CD4-positive, alpha-beta T cell (primary cell): ENCODE data around the gene SSBP4. TPM values are rescaled to one million over a fixed set of nuclear protein-coding genes. Genes with fewer than 3 reads are reported as not detected.

Source experiments
- ATAC-seq: fragments of 200-7000 bp; cut with Tn5 transposase; one replicate; pipeline ENCODE4 v1.10.0; 2022; ENCODE audit warnings: mild to moderate bottlenecking; ENCODE audit not compliant: poor library complexity
- CTCF ChIA-PET: fragments of 350-600 bp; sonication (Branson Sonifier 250); formaldehyde crosslinking; loops from one replicate; lab custom pipeline; 2021; ENCODE audit warnings: antibody characterized with exemption, inconsistent platforms; lab: Charles Lee
- POLR2A ChIA-PET: fragments of 350-600 bp; sonication (Branson Sonifier 250); formaldehyde crosslinking; loops from one replicate; lab custom pipeline; 2021; ENCODE audit warnings: antibody characterized with exemption, inconsistent platforms; lab: Charles Lee
- DNase-seq, 14 experiments: peaks; one replicate each; pipeline ENCODE4 v3.0.0-alpha.2; 2013 to 2020; ENCODE audit warnings: mixed read lengths in 2 of 14
- H3K27ac ChIP-seq, 2 donors: one replicate each; pipeline versions ENCODE4 v1.5.1 to v1.7.0; 2013; ENCODE audit warnings: low read length in 2 of 2, low read depth in 1 of 2, mild to moderate bottlenecking in 1 of 2
- H3K27me3 ChIP-seq, 2 experiments: 1 replicate in 1 of 2; 2 replicates in 1 of 2; pipeline versions ENCODE4 v1.6.1 to v1.7.0; 2013; ENCODE audit warnings: low read length in 2 of 2, control low read depth in 1 of 2, mild to moderate bottlenecking in 1 of 2, moderate library complexity in 1 of 2; ENCODE audit not compliant: insufficient read depth in 2 of 2, control insufficient read depth in 1 of 2
- H3K36me3 ChIP-seq: one replicate; pipeline ENCODE4 v1.6.1; 2013; ENCODE audit warnings: low read length, control low read depth; ENCODE audit not compliant: insufficient read depth
- H3K4me1 ChIP-seq: one replicate; pipeline ENCODE4 v1.6.1; 2013; ENCODE audit warnings: low read length, control low read depth; ENCODE audit not compliant: insufficient read depth
- H3K4me3 ChIP-seq: one replicate; pipeline ENCODE4 v1.5.1; 2013; ENCODE audit warnings: mild to moderate bottlenecking, low read length, moderate library complexity
- H3K9me3 ChIP-seq, 2 experiments: 1 replicate in 1 of 2; 2 replicates in 1 of 2; pipeline versions ENCODE4 v1.6.1 to v1.7.0; 2013; ENCODE audit warnings: low read length in 2 of 2, mild to moderate bottlenecking in 2 of 2, control low read depth in 1 of 2, moderate library complexity in 1 of 2; ENCODE audit not compliant: control insufficient read depth in 1 of 2, insufficient read depth in 1 of 2
- H3K27ac Mint-ChIP-seq: one replicate; pipeline ENCODE4 v1.8.0; 2020; ENCODE audit warnings: mixed read lengths
- H3K27me3 Mint-ChIP-seq: one replicate; pipeline ENCODE4 v1.8.0; 2021; ENCODE audit warnings: mixed read lengths
- H3K36me3 Mint-ChIP-seq: one replicate; pipeline ENCODE4 v1.8.0; 2021; ENCODE audit warnings: low read depth, mixed read lengths
- H3K4me1 Mint-ChIP-seq: one replicate; pipeline ENCODE4 v1.8.0; 2021; ENCODE audit warnings: low read depth, mixed read lengths
- H3K4me3 Mint-ChIP-seq: one replicate; pipeline ENCODE4 v1.8.0; 2020; ENCODE audit warnings: mild to moderate bottlenecking, mixed read lengths
- H3K9me3 Mint-ChIP-seq: one replicate; pipeline ENCODE4 v1.8.0; 2020; ENCODE audit warnings: mixed read lengths
- CTCF ChIP-seq: fragments of 200-600 bp; IDR thresholded peaks from one replicate; pipeline ENCODE4 v1.8.0; 2022; ENCODE audit warnings: antibody characterized with exemption, mild to moderate bottlenecking
- intact Hi-C, 2 experiments: fragments of 100-400 bp; cut with DNase I in 1 of 2; cut with micrococcal nuclease in 1 of 2; formaldehyde crosslinking; loops; one replicate each; pipeline versions ENCODE4 v1.15.1 to v1.9.0; 2023 to 2025; cut with DNase I, micrococcal nuclease
- total RNA-seq, 174 experiments: library from RNA in 2 of 174; stranded (reverse) in 2 of 174; gene quantifications; one replicate each; pipeline ENCODE4 v1.2.3 and lab custom pipeline; 2021 to 2026

The SSBP4 gene
- total RNA-seq, 2 experiments from 2014 or later: 44.0 to 50.9 TPM

GRCh38 chr19:18427080-18427742 lies 8.0 kb downstream of the SSBP4 start:
- Histone ChIP-seq H3K27me3 (no peaks in the 10 kb centered on the region), H3K27ac (no peak overlapping the region), H3K4me3 (no peak overlapping the region), H3K9me3 (no peaks in the 10 kb centered on the region), H3K4me1 (peaks cover 93% of the 10 kb centered on the region), H3K36me3 (peaks cover 31% of the 10 kb centered on the region)
- ATAC-seq (no peak), DNase-seq (no peak)
- Mint-ChIP-seq H3K4me3 (peak overlapping the region; percentile 20), H3K27me3 (no peaks in the 10 kb centered on the region), H3K9me3 (no peaks in the 10 kb centered on the region), H3K36me3 (no peaks in the 10 kb centered on the region), H3K27ac (no peak overlapping the region), H3K4me1 (peaks cover 45% of the 10 kb centered on the region)
- intact Hi-C loops: no loop called here
- CTCF ChIA-PET: interaction anchor here (1.9 kb wide), 1 partner anchor 8 kb away, joined by 11 read pairs; the partner anchor contains the start of gene SSBP4
- TF ChIP-seq CTCF: no peak
- POLR2A ChIA-PET: no interaction called here

GRCh38 chr19:18427743-18428113 lies 8.5 kb downstream of the SSBP4 start:
- intact Hi-C loops: no loop called here
- Histone ChIP-seq H3K27ac (no peak overlapping the region), H3K27me3 (no peaks in the 10 kb centered on the region), H3K9me3 (no peaks in the 10 kb centered on the region), H3K4me3 (no peak overlapping the region), H3K36me3 (peaks cover 32% of the 10 kb centered on the region), H3K4me1 (peaks cover 92% of the 10 kb centered on the region)
- no peaks in the 10 kb centered on the region for H3K9me3 Mint-ChIP-seq
- ATAC-seq (no peak), DNase-seq (no peak)
- no peaks in the 10 kb centered on the region for H3K27me3 Mint-ChIP-seq
- no peak for TF ChIP-seq CTCF
- H3K27ac Mint-ChIP-seq: peak overlapping the region; percentile 81
- no peaks in the 10 kb centered on the region for H3K36me3 Mint-ChIP-seq
- POLR2A ChIA-PET: interaction anchor here (2.3 kb wide), 1 partner anchor 8 kb away, joined by 21 read pairs; the partner anchor contains the start of gene SSBP4
- H3K4me1 Mint-ChIP-seq: peaks cover 43% of the 10 kb centered on the region
- H3K4me3 Mint-ChIP-seq: peak overlapping the region; percentile 20
- CTCF ChIA-PET: interaction anchor here (1.5 to 1.9 kb wide), 2 partner anchors 9 to 148 kb away, joined by 3 to 11 read pairs; partner anchors contain the start of gene SSBP4

GRCh38 chr19:18428173-18428786 lies 9.1 kb downstream of the SSBP4 start:
- POLR2A ChIA-PET: interaction anchor here (1.1 to 2.3 kb wide), 6 partner anchors 9 to 276 kb away, joined by 3 to 21 read pairs (median 4); partner anchors contain the start of genes PIK3R2 and SSBP4
- H3K9me3 Mint-ChIP-seq: no peaks in the 10 kb centered on the region
- intact Hi-C loops: no loop called here

More at GRCh38 chr19:18428173-18428786, 9.1 kb downstream of the SSBP4 start:
- peak overlapping the region; percentile 53 for H3K4me3 ChIP-seq
- H3K4me1 ChIP-seq: peaks cover 92% of the 10 kb centered on the region
- H3K27ac ChIP-seq: peak overlapping the region; percentile 78 to 92
- TF ChIP-seq CTCF: no peak
- Mint-ChIP-seq H3K36me3 (no peaks in the 10 kb centered on the region), H3K27ac (peak overlapping the region; percentile 81), H3K4me3 (no peak overlapping the region), H3K4me1 (peaks cover 40% of the 10 kb centered on the region), H3K27me3 (no peaks in the 10 kb centered on the region)
- CTCF ChIA-PET: interaction anchor here (1.2 to 1.9 kb wide), 4 partner anchors 9 to 148 kb away, joined by 3 to 11 read pairs (median 4); partner anchors contain the start of gene SSBP4
- DNase-seq (peak in 1 of 14 experiments; percentile 52), ATAC-seq (no peak)
- peaks cover 29% of the 10 kb centered on the region for H3K36me3 ChIP-seq
- no peaks in the 10 kb centered on the region for H3K9me3 ChIP-seq
- H3K27me3 ChIP-seq: no peaks in the 10 kb centered on the region
